HG02678 (cell line): ENCODE data around the gene CCDC175.

Experiments used
- ATAC-seq: cut with Tn5 transposase; IDR thresholded peaks from one replicate; pipeline ENCODE4 v1.9.1; 2021; ENCODE audit warnings: mild to moderate bottlenecking, moderate library complexity; ENCODE audit not compliant: unreplicated experiment

CCDC175 gene

GRCh38 chr14:59576332-59577294, at the start of gene CCDC175:
CCDC175 (minus strand) TSS chr14:59576812; CDS start chr14:59576775, 37 bp downstream.
- peak; percentile 98 for ATAC-seq

- ATAC-seq = no peak
Observed at GRCh38 chr14:59622631-59623030, 46.0 kb upstream of the CCDC175 start.

GRCh38 chr14:59619061-59619460, 42.4 kb upstream of the CCDC175 start:
- ATAC-seq = no peak

GRCh38 chr14:59601056-59601455, 24.4 kb upstream of the CCDC175 start:
- ATAC-seq = no peak

- ATAC-seq = no peak
Observed at GRCh38 chr14:59600211-59600945, 23.8 kb upstream of the CCDC175 start.

GRCh38 chr14:59595071-59595470, 18.5 kb upstream of the CCDC175 start:
- no peak for ATAC-seq

GRCh38 chr14:59591641-59592370, 15.2 kb upstream of the CCDC175 start:
- no peak for ATAC-seq

GRCh38 chr14:59588101-59588500, 11.5 kb upstream of the CCDC175 start:
- ATAC-seq = no peak

- ATAC-seq = peak; percentile 56
Observed at GRCh38 chr14:59585891-59586554, 9.4 kb upstream of the CCDC175 start.

- ATAC-seq = no peak
Observed at GRCh38 chr14:59583755-59584154, 7.1 kb upstream of the CCDC175 start.

- no peak for ATAC-seq
Observed at GRCh38 chr14:59582845-59583509, 6.4 kb upstream of the CCDC175 start.

GRCh38 chr14:59582161-59582560, 5.5 kb upstream of the CCDC175 start:
- ATAC-seq = no peak

GRCh38 chr14:59580911-59581310, 4.3 kb upstream of the CCDC175 start:
- no peak for ATAC-seq

- ATAC-seq = no peak
Observed at GRCh38 chr14:59570122-59570521, 6.5 kb downstream of the CCDC175 start.

- no peak for ATAC-seq
Observed at GRCh38 chr14:59566725-59567124, 9.9 kb downstream of the CCDC175 start.

- no peak for ATAC-seq
Observed at GRCh38 chr14:59566296-59566695, 10.3 kb downstream of the CCDC175 start.

- ATAC-seq = no peak
Observed at GRCh38 chr14:59565087-59565486, 11.5 kb downstream of the CCDC175 start.

GRCh38 chr14:59564366-59564765, 12.2 kb downstream of the CCDC175 start:
- ATAC-seq = no peak

- no peak for ATAC-seq
Observed at GRCh38 chr14:59547310-59547709, 29.3 kb downstream of the CCDC175 start.

GRCh38 chr14:59543873-59544272, 32.7 kb downstream of the CCDC175 start:
- ATAC-seq = no peak
